ENCODE results near the gene PLXNA2.

DNA sequence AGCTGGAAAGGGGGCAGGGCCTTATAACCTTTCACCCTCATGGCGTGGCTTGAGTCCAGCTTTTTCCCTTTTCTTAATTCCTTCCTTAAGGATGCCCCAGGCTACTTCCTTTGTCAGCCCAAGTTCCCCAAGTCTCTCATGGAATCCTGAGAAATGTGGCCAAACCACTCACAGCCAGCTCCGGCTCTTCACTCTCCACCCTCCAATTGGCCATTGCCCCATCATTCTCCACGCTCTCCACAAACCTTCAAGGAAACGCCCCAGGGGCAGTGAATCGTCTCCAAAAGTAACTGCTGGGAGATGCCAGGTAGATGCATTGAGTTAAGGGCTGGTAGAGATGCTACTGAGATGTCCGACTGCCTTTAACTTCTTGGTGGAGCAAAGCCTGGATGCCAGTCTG, 219.8 kb downstream of the PLXNA2 start:
- TF ChIP-seq, protein P1, sequence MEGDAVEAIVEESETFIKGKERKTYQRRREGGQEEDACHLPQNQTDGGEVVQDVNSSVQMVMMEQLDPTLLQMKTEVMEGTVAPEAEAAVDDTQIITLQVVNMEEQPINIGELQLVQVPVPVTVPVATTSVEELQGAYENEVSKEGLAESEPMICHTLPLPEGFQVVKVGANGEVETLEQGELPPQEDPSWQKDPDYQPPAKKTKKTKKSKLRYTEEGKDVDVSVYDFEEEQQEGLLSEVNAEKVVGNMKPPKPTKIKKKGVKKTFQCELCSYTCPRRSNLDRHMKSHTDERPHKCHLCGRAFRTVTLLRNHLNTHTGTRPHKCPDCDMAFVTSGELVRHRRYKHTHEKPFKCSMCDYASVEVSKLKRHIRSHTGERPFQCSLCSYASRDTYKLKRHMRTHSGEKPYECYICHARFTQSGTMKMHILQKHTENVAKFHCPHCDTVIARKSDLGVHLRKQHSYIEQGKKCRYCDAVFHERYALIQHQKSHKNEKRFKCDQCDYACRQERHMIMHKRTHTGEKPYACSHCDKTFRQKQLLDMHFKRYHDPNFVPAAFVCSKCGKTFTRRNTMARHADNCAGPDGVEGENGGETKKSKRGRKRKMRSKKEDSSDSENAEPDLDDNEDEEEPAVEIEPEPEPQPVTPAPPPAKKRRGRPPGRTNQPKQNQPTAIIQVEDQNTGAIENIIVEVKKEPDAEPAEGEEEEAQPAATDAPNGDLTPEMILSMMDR (IDR thresholded peaks at IDR 0.05): no peak
- no peak for TF ChIP-seq TAF1 (IDR thresholded peaks at IDR 0.05; ENCODE audit: borderline replicate concordance, low read depth, low read length)
- TF ChIP-seq, protein P2, sequence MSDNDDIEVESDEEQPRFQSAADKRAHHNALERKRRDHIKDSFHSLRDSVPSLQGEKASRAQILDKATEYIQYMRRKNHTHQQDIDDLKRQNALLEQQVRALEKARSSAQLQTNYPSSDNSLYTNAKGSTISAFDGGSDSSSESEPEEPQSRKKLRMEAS (IDR thresholded peaks at IDR 0.05; ENCODE audit: low read depth): no peak
- TF ChIP-seq MEF2A (IDR thresholded peaks at IDR 0.05; ENCODE audit: borderline replicate concordance, low read depth): no peak
- TF ChIP-seq, protein P3, sequence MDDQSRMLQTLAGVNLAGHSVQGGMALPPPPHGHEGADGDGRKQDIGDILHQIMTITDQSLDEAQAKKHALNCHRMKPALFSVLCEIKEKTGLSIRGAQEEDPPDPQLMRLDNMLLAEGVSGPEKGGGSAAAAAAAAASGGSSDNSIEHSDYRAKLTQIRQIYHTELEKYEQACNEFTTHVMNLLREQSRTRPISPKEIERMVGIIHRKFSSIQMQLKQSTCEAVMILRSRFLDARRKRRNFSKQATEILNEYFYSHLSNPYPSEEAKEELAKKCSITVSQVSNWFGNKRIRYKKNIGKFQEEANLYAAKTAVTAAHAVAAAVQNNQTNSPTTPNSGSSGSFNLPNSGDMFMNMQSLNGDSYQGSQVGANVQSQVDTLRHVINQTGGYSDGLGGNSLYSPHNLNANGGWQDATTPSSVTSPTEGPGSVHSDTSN (IDR thresholded peaks at IDR 0.05): no peak
- TF ChIP-seq RXRA (IDR thresholded peaks at IDR 0.05; ENCODE audit: borderline replicate concordance, low read depth): no peak
- TF ChIP-seq EZH2phosphoT487 (IDR thresholded peaks at IDR 0.05; ENCODE audit: borderline replicate concordance, low read depth): no peak
- TF ChIP-seq, protein P4, sequence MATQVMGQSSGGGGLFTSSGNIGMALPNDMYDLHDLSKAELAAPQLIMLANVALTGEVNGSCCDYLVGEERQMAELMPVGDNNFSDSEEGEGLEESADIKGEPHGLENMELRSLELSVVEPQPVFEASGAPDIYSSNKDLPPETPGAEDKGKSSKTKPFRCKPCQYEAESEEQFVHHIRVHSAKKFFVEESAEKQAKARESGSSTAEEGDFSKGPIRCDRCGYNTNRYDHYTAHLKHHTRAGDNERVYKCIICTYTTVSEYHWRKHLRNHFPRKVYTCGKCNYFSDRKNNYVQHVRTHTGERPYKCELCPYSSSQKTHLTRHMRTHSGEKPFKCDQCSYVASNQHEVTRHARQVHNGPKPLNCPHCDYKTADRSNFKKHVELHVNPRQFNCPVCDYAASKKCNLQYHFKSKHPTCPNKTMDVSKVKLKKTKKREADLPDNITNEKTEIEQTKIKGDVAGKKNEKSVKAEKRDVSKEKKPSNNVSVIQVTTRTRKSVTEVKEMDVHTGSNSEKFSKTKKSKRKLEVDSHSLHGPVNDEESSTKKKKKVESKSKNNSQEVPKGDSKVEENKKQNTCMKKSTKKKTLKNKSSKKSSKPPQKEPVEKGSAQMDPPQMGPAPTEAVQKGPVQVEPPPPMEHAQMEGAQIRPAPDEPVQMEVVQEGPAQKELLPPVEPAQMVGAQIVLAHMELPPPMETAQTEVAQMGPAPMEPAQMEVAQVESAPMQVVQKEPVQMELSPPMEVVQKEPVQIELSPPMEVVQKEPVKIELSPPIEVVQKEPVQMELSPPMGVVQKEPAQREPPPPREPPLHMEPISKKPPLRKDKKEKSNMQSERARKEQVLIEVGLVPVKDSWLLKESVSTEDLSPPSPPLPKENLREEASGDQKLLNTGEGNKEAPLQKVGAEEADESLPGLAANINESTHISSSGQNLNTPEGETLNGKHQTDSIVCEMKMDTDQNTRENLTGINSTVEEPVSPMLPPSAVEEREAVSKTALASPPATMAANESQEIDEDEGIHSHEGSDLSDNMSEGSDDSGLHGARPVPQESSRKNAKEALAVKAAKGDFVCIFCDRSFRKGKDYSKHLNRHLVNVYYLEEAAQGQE (IDR thresholded peaks at IDR 0.05; ENCODE audit: low read depth, low read length): no peak
- no peak for TF ChIP-seq EP300 (IDR thresholded peaks at IDR 0.05; ENCODE audit: borderline replicate concordance in 1 of 2, low read depth in 1 of 2, low read length in 1 of 2)

Data from SK-N-SH (cell line).